HUES48 (cell line): Measurements from ENCODE around the gene DBET.
"Not testable (repeated sequence)": the region's sequence is repeated elsewhere in the genome, so short reads cannot be mapped to it uniquely, and the experiment has no call there.

ENCODE experiments used
- H3K27ac ChIP-seq: one replicate; pipeline ENCODE4 v1.7.0; 2013; ENCODE audit warnings: low read depth, low read length, inconsistent platforms
- H3K27me3 ChIP-seq: 2 replicates; pipeline ENCODE4 v1.6.1; 2013; ENCODE audit warnings: mild to moderate bottlenecking, low read length; ENCODE audit not compliant: control insufficient read depth, insufficient read depth
- H3K36me3 ChIP-seq: 2 replicates; pipeline ENCODE4 v1.6.1; 2013; ENCODE audit warnings: low read length; ENCODE audit not compliant: control insufficient read depth, insufficient read depth
- H3K4me1 ChIP-seq: 2 replicates; pipeline ENCODE4 v1.6.1; 2013; ENCODE audit warnings: mild to moderate bottlenecking, low read length; ENCODE audit not compliant: control insufficient read depth, insufficient read depth
- H3K4me3 ChIP-seq: 2 replicates; pipeline ENCODE4 v1.5.1; 2013; ENCODE audit warnings: mild to moderate bottlenecking, low read depth, low read length
- H3K9ac ChIP-seq: 2 replicates; pipeline ENCODE4 v1.6.1; 2013; ENCODE audit warnings: mild to moderate bottlenecking, low read depth, low read length, moderate library complexity
- H3K9me3 ChIP-seq: 2 replicates; pipeline ENCODE4 v1.6.1; 2013; ENCODE audit warnings: low read length; ENCODE audit not compliant: control insufficient read depth, insufficient read depth

DBET gene

DNA sequence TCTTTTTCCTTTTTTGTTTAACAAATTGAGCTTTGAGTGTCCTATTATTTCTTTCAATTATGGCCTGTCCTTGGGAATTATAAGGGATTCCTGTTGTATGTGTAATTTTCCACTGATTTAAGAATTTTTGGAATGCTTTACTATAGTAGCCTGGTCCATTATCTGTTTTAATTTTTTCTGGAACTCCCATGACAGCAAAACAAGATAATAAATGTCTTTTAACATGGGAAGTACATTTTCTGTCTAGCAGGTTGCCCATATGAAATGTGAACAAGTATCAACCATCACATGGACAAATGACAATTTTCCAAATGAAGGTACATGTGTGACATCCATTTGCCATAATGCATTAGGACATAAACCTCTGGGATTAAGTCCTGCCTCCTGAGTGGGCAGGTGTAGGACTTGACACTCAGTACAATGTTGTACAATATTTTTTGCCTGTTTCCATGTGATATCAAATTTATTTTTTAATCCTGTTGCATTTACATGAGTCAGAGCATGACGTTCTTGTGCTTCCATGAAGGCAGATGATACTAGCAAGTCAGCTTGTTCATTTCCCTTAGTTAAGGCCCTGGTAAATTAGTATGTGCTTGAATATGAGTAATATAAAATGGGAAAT lies 45.2 kb downstream of the DBET start:
- H3K4me3 ChIP-seq, H3K27me3 ChIP-seq, H3K36me3 ChIP-seq, H3K27ac ChIP-seq, H3K9ac ChIP-seq, H3K4me1 ChIP-seq: not testable (repeated sequence)
- peaks cover 69% of the 10 kb centered on the region for H3K9me3 ChIP-seq

GRCh38 chr4:190110033-190110432 lies 45.7 kb downstream of the DBET start:
- not testable (repeated sequence) for H3K27me3 ChIP-seq, H3K4me1 ChIP-seq, H3K27ac ChIP-seq, H3K36me3 ChIP-seq, H3K4me3 ChIP-seq, H3K9ac ChIP-seq
- peaks cover 71% of the 10 kb centered on the region for H3K9me3 ChIP-seq

DNA sequence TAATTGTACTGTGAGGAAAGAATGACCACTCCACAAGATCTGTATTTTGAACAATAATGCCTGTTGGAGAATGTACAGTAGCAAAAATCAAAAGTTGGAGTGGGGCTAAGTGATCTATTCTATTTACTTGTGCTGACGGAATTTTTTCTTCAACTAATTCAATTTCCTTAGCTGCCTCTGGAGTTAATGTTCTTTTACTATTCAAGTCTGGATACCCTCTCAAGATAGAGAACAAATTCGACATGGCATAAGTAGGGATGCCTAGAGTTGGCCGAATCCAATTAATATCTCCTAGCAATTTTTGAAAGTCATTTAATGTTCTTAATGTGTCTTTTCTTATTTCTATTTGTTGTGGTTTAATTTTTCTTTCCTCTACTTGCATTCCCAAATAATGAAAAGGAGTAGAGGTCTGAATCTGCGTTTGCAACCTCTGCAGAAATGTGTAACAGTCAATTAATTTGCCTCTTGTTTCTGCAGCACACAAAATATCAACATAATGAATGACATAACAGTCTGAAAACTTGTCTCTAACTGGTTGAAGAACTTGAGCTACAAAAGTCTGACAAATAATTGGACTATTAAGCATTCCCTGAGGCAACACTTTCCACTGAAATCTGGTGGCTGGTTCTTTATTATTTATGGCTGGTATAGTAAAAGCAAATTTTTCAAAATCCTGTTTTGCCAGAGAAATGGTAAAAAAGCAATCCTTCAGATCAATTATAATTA lies 46.4 kb downstream of the DBET start:
- not testable (repeated sequence) for H3K9ac ChIP-seq, H3K36me3 ChIP-seq, H3K27ac ChIP-seq, H3K4me3 ChIP-seq, H3K27me3 ChIP-seq, H3K4me1 ChIP-seq
- peaks cover 69% of the 10 kb centered on the region for H3K9me3 ChIP-seq

DNA sequence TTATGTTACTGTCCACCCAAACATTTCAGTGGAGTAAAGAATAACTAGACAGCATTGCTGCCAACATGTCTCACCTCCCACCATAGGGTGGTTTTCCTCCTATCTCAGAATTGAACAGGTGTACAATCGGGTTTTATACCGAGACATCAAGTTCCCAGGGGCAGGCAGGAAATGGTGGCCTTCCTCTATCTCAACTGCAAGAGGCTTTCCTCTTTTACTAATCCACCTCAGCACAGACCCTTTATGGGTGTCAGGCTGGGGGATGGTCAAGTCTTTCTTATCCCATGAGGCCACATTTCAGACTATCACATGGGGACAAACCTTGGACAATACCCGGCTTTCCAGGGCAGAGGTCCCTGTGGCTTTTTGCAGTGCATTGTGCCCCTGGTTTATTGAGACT lies 48.6 kb downstream of the DBET start:
- not testable (repeated sequence) for H3K27me3 ChIP-seq, H3K27ac ChIP-seq, H3K9ac ChIP-seq, H3K4me1 ChIP-seq, H3K4me3 ChIP-seq, H3K36me3 ChIP-seq
- H3K9me3 ChIP-seq: peaks cover 51% of the 10 kb centered on the region

DNA sequence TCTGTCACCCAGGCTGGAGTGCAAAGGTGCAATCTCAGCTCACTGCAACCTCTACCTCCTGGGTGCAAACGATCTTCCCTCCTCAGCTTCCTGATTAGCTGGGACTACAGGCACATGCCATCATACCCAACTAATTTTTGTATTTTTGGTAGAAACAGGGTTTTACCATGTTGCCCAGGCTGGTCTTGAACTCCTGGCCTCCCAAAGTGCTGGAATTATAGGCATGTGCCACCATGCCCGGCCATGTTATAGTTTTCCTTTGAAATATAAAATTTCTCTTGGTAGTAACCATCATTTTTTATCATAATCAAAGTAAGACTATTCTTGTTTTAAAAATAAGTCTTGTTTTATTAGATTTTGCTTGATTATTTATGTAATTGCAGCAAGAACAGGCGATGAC lies 50.7 kb downstream of the DBET start:
- not testable (repeated sequence) for H3K36me3 ChIP-seq, H3K27me3 ChIP-seq, H3K27ac ChIP-seq, H3K4me3 ChIP-seq, H3K9ac ChIP-seq, H3K4me1 ChIP-seq
- H3K9me3 ChIP-seq: peaks cover 34% of the 10 kb centered on the region
